GM19395 (cell line): ENCODE data around the gene SAP30L.
A peak's percentile ranks its signal among the peaks of the same experiment; 100 is the strongest.

ENCODE experiments used
- ATAC-seq: cut with Tn5 transposase; IDR thresholded peaks from one replicate; pipeline ENCODE4 v1.9.1; 2021; ENCODE audit warnings: mild to moderate bottlenecking, moderate library complexity; ENCODE audit not compliant: unreplicated experiment

SAP30L gene

GRCh38 chr5:154479160-154479943 is 33.6 kb downstream of the SAP30L start:
- ATAC-seq = no peak

GRCh38 chr5:154479944-154480750 is 34.4 kb downstream of the SAP30L start:
- no peak for ATAC-seq

DNA sequence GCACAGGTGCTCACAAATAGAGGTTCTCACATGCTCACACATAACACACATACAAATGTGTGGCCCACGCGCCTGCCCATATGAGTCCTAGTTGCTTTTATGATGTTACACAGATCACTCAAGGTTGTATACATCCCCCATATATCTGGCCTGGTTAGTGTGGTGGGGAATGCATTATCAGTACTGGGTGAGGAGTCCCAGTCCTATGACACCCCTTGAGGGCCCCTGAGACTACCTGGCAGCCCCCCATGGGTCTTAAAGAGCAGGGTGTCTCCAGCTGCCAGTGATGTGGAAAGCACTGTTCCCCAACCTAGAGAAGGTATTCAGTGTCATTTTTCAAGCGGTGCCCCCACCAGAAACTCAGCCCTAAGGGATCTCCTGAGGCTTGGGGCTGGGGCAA is 35.0 kb downstream of the SAP30L start:
- no peak for ATAC-seq

DNA sequence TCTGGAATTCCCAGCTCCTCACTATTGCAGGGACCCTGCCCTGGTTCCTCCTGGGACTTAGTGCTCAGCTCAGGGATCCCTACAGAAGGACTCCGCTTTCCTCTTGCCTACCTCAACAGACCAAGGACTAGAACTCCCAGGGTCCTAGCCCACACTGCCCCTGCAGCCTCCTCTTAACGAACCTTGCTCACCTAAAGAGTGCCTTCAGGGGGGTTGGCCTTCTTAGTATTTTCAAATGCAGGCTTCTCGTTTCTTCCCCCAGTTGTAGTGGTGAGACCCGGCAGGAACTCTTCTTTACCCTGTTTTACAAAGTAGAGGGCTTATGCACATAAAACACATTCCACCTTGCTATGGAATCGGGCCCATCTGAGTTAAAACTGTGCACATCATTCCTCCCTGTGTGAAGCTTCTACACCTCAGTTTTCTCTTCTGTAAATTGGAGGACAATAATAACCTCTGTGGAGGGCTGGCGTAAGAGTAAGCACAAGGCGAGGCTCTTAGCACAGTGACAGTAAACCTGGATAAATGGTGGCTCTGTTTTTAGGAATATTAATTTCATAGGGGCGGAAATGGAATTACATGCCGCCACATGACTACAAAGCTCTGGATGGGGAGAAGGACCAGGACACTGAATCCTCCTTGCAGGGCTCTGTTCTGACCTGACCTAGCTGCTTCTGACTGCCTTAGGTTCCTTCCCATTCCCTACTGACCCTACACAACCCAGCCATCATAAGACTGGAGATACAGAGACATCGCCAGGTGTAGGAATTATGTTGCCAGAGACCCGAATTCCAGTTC is 36.0 kb downstream of the SAP30L start:
- ATAC-seq = no peak

GRCh38 chr5:154482528-154483449 is 37.0 kb downstream of the SAP30L start:
- no peak for ATAC-seq

DNA sequence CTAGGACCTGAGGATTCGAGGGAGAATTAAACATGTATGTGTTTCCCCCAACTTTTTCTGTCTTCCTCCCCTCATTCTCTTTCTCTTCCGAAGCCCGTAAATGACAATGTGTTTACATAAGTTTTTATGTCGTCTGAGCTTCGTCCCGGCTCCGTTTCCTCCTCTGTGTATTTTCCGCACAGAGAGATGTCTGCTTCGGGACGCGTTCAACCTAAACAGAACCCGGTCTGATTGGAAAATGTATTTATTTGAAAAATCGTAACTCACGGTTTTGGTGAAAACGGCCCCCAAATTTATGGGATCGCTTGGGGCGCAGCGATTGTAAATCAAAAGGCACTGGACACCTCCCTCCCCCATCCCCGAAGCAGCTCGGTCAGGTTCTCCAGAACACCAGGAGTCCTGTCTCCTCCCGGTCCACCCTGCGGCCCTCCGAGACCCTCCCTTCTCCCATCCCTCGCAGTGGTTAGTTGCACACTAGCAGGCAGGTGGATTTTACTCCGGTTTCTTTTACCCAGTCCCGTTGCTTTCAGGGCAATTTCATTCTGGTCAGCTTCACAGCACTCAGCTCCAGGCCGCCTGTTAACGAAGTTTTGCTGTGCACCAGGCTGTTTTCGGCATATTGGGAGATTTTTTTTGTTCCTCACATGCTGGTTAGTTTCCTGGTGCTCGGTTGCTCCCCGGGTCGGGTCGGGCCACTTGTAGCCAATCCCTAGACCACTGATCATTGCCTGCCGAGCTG is 38.0 kb downstream of the SAP30L start:
- ATAC-seq = no peak

DNA sequence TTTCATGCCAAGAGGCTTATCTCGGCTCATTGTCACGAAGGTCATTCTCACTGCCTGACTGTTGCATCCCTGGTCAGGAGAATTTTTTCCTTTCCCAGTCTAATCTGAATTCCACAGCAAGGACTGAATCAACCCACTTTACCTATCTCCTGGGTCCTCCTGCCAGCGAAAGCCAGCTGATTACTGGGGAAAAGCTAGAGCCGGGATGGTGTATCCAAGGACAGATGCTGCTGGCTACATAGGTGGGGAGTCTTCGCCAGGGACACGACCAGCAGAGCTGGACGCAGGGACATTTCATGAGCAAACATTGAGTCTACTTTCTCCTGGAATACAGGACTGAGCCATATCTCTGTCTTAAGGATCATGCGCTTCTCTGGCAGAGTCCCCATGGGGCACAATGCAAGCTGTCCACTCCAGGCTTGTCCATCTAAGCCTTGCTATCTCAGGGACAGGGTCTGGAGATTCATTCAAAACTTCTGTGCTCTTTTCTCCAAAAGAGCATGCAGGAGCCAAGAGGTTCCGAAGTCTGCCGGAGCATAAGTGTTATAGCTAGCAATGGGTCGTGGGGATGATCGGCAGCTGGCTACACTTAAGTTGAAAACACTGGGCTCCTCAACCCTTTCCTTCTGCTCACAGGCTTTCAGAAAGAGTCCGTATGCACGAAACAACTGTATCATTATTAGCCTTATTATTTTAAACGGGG is 38.7 kb downstream of the SAP30L start:
- ATAC-seq = no peak

DNA sequence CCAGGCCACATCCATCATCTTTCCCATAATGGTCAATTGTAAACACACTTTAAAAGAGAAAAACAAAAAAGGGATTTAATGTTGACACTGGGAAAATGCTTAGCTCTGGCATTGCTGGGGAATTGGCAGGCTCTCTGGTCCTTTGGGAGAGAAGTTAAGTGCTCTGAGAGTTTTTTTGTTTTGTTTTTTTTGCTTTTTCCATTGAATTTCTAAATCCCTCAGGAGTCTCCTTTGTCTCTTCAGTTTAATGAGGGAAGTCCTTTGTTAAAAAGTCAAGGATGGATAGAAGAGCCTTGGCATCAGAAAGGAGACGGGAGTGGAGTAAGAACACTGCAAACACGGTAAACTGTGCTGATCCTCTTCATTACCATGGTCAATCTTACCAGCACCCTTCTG is 39.3 kb downstream of the SAP30L start:
- ATAC-seq = no peak

GRCh38 chr5:154485850-154486426 is 40.1 kb downstream of the SAP30L start:
- no peak for ATAC-seq

DNA sequence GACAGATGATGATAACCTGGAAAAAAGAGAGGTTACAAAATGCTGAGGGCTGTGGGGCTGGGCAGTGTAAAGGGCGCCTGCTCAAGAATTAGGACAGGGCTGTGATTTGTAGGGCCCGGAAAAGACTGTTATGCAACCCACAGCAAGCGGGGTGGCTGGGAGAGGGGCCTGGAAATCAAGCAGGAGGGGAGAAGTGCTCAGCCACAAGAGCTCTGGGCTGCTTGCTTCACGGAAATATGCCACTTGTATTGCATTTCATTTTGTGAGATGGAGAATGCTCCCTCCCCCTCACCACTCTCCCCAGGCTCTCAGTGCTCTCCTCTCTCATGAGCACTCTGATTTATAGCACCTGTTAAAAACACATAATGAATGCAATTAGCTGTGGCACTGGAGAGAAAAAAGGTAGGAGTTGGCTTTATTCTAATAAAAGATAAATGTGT is 40.6 kb downstream of the SAP30L start:
- ATAC-seq = no peak

DNA sequence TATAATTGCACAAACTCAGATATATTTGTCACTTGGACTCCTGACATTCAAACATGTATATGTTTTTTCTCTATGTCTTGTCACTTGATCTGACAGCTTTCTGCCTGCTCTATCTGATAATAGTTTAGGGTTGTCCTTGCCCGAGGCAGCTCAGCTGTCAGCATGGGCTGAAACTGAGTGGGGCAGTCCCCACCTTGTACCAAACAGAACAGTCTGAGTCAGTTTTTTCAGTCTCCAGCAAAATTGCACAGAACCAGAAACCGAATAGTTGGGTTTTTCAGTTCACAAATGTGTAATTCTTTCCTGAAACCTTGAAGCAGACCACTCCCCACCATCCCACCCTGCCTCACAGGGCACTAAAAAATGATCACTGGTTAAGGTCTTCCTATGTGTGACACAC is 41.7 kb downstream of the SAP30L start:
- ATAC-seq = peak; percentile 98

GRCh38 chr5:154491941-154492340 is 46.1 kb downstream of the SAP30L start:
- ATAC-seq = no peak

- no peak for ATAC-seq
Observed at GRCh38 chr5:154493274-154493673, 47.5 kb downstream of the SAP30L start.

DNA sequence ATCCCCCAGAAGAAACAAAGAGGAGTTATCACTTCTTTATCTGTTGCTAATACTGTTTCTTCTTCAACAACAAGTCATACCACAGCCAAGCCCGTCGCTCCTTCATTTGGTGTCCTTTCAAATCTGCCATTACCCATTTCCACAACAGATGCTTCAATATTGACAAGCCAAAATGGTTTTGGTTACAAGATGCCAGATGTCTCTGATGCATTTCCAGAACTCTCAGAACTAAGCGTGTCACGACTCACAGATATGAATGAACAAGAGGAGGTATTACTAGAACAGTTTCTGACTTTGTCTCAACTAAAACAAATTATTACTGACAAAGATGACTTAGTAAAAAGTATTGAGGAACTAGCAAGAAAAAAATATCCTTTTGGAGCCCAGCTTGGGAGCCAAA is 48.2 kb downstream of the SAP30L start:
- no peak for ATAC-seq

- no peak for ATAC-seq
Observed at GRCh38 chr5:154498591-154498990, 52.8 kb downstream of the SAP30L start.

DNA sequence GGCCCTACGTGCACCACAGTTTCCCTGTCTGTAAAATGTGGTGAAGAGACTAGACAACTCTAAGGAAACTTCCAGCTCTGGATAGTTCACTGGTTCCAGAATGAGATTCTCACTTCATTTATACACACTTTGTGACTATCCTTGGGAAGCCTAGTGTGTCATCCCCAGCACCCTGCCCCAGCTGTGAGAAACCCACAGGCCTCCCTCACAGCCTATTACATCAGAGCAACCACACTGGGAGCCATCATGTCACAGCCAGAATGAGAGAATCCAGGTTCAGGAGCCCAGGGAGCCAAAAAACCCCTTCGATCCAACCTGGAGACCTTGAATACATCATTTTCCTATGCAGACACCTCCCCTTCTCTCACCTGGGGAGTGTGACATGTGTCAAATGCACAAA is 53.2 kb downstream of the SAP30L start:
- ATAC-seq = no peak

GRCh38 chr5:154501566-154501965 is 55.8 kb downstream of the SAP30L start:
- ATAC-seq = no peak

GRCh38 chr5:154502180-154502579 is 56.4 kb downstream of the SAP30L start:
- no peak for ATAC-seq

GRCh38 chr5:154503698-154504039 is 57.9 kb downstream of the SAP30L start:
- ATAC-seq = no peak
